Gastroesophageal sphincter (tissue), 3 donors: ENCODE results near the gene AMH.

ENCODE experiments used
- EP300 ChIP-seq: sonication (generic); formaldehyde crosslinking; IDR thresholded peaks from one replicate; pipeline ENCODE4 v1.6.1; 2017; ENCODE audit warnings: antibody characterized with exemption, mild to moderate bottlenecking
- POLR2A ChIP-seq, 2 donors: fragments of 450-650 bp; IDR thresholded peaks; one replicate each; pipeline ENCODE4 v1.6.1; 2017; ENCODE audit warnings: antibody characterized with exemption in 2 of 2, mild to moderate bottlenecking in 2 of 2, moderate library complexity in 1 of 2
- POLR2AphosphoS5 ChIP-seq: sonication (generic); formaldehyde crosslinking; IDR thresholded peaks from one replicate; pipeline ENCODE4 v1.6.1; 2017; ENCODE audit warnings: antibody characterized with exemption
- TF ChIP-seq, protein P1 (sequence below), 4 experiments: fragments of 200-600 bp in 2 of 4; fragments of 450-650 bp in 2 of 4; sonication (generic) in 1 of 4; IDR thresholded peaks; one replicate each; pipeline ENCODE4 v1.5.1; 2017 to 2019; ENCODE audit warnings: antibody characterized with exemption in 4 of 4, mild to moderate bottlenecking in 2 of 4, moderate library complexity in 2 of 4

DNA sequence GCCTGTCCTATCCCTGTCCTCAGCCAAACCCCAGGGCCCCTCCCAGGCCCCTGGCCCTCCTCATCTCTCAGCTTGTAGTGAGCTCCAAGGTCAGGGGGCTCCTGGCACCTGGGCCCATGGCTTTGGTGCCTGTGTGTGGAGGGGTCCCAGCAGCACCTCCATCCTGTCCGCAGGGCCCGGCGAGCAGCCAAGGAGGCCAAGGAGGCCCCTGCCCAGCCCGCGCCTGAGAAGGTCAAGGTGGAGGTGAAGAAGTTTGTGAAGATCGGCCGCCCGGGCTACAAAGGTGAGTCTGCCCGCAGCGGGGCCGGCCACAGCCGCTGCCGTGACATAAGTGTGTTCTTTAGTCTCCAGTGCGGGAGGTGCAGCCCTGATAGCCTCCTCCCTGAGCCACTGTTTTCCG is 3.9 kb upstream of the AMH start:
- TF ChIP-seq, protein P1, sequence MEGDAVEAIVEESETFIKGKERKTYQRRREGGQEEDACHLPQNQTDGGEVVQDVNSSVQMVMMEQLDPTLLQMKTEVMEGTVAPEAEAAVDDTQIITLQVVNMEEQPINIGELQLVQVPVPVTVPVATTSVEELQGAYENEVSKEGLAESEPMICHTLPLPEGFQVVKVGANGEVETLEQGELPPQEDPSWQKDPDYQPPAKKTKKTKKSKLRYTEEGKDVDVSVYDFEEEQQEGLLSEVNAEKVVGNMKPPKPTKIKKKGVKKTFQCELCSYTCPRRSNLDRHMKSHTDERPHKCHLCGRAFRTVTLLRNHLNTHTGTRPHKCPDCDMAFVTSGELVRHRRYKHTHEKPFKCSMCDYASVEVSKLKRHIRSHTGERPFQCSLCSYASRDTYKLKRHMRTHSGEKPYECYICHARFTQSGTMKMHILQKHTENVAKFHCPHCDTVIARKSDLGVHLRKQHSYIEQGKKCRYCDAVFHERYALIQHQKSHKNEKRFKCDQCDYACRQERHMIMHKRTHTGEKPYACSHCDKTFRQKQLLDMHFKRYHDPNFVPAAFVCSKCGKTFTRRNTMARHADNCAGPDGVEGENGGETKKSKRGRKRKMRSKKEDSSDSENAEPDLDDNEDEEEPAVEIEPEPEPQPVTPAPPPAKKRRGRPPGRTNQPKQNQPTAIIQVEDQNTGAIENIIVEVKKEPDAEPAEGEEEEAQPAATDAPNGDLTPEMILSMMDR (IDR thresholded peaks at IDR 0.05), result no peak
- TF ChIP-seq POLR2A (IDR thresholded peaks at IDR 0.05), result no peak
- TF ChIP-seq POLR2AphosphoS5, result no peak
- TF ChIP-seq EP300, result no peak
